RWPE1 (cell line): Measurements from ENCODE around the gene MTUS2.

Source experiments
- CTCF ChIA-PET: fragments of 350-600 bp; sonication (Branson Sonifier 250); formaldehyde crosslinking; extraction: SDS; loops from one replicate; lab custom pipeline; 2021; lab: Yijun Ruan, JAX
- POLR2A ChIA-PET: fragments of 400-600 bp; formaldehyde crosslinking; extraction: SDS; loops from one replicate; lab custom pipeline; 2020; ENCODE audit warnings: antibody characterized with exemption; ENCODE audit not compliant: low non-redundant PET; lab: Yijun Ruan, JAX
- DNase-seq: peaks from one replicate; pipeline ENCODE4 v3.0.0; 2012; ENCODE audit warnings: low spot score
- H3K27ac ChIP-seq: fragments of 450-650 bp; 2 replicates; pipeline ENCODE4 v1.5.1; 2017
- CTCF ChIP-seq: fragments of 450-650 bp; conservative IDR thresholded peaks from 2 replicates; pipeline ENCODE4 v1.5.1; 2017; ENCODE audit warnings: low read depth, mild to moderate bottlenecking

The MTUS2 gene

GRCh38 chr13:29020314-29020713, 200.2 kb downstream of the MTUS2 start:
- no peak for TF ChIP-seq CTCF
- ChIA-PET CTCF (no interaction called here), POLR2A (no interaction called here)
- H3K27ac ChIP-seq = no peak overlapping the region
- no peak for DNase-seq

- no peak overlapping the region for H3K27ac ChIP-seq
- ChIA-PET POLR2A (no interaction called here), CTCF (no interaction called here)
- TF ChIP-seq CTCF = no peak
- no peak for DNase-seq
Measured at GRCh38 chr13:29021311-29021710, 201.2 kb downstream of the MTUS2 start.

- ChIA-PET POLR2A (no interaction called here), CTCF (no interaction called here)
- no peak overlapping the region for H3K27ac ChIP-seq
- no peak for TF ChIP-seq CTCF
- no peak for DNase-seq
Measured at GRCh38 chr13:29021717-29022116, 201.6 kb downstream of the MTUS2 start.

GRCh38 chr13:29022410-29022809, 202.3 kb downstream of the MTUS2 start:
- ChIA-PET POLR2A (no interaction called here), CTCF (no interaction called here)
- no peak for TF ChIP-seq CTCF

GRCh38 chr13:29022968-29023367, 202.8 kb downstream of the MTUS2 start:
- DNase-seq = no peak
- CTCF ChIA-PET = no interaction called here
- H3K27ac ChIP-seq = no peak overlapping the region
- POLR2A ChIA-PET = no interaction called here
- TF ChIP-seq CTCF = no peak

More at GRCh38 chr13:29022410-29022809, 202.3 kb downstream of the MTUS2 start:
- no peak overlapping the region for H3K27ac ChIP-seq
- no peak for DNase-seq

GRCh38 chr13:29024783-29025182, 204.6 kb downstream of the MTUS2 start:
- no peak for TF ChIP-seq CTCF
- POLR2A ChIA-PET = no interaction called here

GRCh38 chr13:29028868-29029267, 208.7 kb downstream of the MTUS2 start:
- no peak for TF ChIP-seq CTCF
- POLR2A ChIA-PET = no interaction called here
- H3K27ac ChIP-seq = no peak overlapping the region
- CTCF ChIA-PET = no interaction called here
- no peak for DNase-seq

More at GRCh38 chr13:29024783-29025182, 204.6 kb downstream of the MTUS2 start:
- no peak for DNase-seq
- CTCF ChIA-PET = no interaction called here
- no peak overlapping the region for H3K27ac ChIP-seq
